Astrocyte of the hippocampus (primary cell): ENCODE data around the gene NFATC1.

Experiments
- DNase-seq: peaks from one replicate; pipeline ENCODE4 v3.0.0; 2011; ENCODE audit warnings: low read depth, low spot score

Gene NFATC1

GRCh38 chr18:79388043-79388442 lies 7.7 kb upstream of the NFATC1 start:
- DNase-seq: no peak

- DNase-seq: no peak
Observed at GRCh38 chr18:79389689-79390088, 6.0 kb upstream of the NFATC1 start.

- DNase-seq: no peak
Observed at GRCh38 chr18:79392226-79392625, 3.5 kb upstream of the NFATC1 start.

- peak; percentile 54 for DNase-seq
Observed at GRCh38 chr18:79393181-79393634, 2.5 kb upstream of the NFATC1 start.

GRCh38 chr18:79393635-79394533 lies 1.8 kb upstream of the NFATC1 start:
- DNase-seq: peak; percentile 95

- peak; percentile 58 for DNase-seq
Observed at GRCh38 chr18:79394534-79395307, 1.0 kb upstream of the NFATC1 start.

GRCh38 chr18:79395308-79395640 lies 456 bp upstream of the NFATC1 start:
- no peak for DNase-seq

- DNase-seq: peak; percentile 78
Observed at GRCh38 chr18:79396431-79397246, 909 bp downstream of the NFATC1 start.

- DNase-seq: no peak
Observed at GRCh38 chr18:79397247-79397829, 1.6 kb downstream of the NFATC1 start.

GRCh38 chr18:79397830-79398761 lies 2.4 kb downstream of the NFATC1 start:
- DNase-seq: no peak

- peak; percentile 39 for DNase-seq
Observed at GRCh38 chr18:79399275-79400081, 3.7 kb downstream of the NFATC1 start.

- peak; percentile 46 for DNase-seq
Observed at GRCh38 chr18:79400091-79400590, 4.4 kb downstream of the NFATC1 start.

- peak; percentile 26 for DNase-seq
Observed at GRCh38 chr18:79400591-79401381, 5.1 kb downstream of the NFATC1 start.

- no peak for DNase-seq
Observed at GRCh38 chr18:79401494-79402208, 5.9 kb downstream of the NFATC1 start.

- no peak for DNase-seq
Observed at GRCh38 chr18:79402209-79402576, 6.5 kb downstream of the NFATC1 start.

- peak; percentile 60 for DNase-seq
Observed at GRCh38 chr18:79402977-79403722, 7.4 kb downstream of the NFATC1 start.
